GM19238 (cell line): Measurements from ENCODE around the gene CHTOP.

Experiments used
- DNase-seq: peaks from one replicate; pipeline ENCODE4 v3.0.0; 2011; ENCODE audit warnings: low spot score; ENCODE audit not compliant: insufficient read length

The CHTOP gene

GRCh38 chr1:153612755-153613331 is 21.0 kb upstream of the CHTOP start, which contains the start of gene S100A16:
S100A16 (minus strand) TSS chr1:153613137; CDS start chr1:153608151, 4,986 bp downstream.
- no peak for DNase-seq

DNA sequence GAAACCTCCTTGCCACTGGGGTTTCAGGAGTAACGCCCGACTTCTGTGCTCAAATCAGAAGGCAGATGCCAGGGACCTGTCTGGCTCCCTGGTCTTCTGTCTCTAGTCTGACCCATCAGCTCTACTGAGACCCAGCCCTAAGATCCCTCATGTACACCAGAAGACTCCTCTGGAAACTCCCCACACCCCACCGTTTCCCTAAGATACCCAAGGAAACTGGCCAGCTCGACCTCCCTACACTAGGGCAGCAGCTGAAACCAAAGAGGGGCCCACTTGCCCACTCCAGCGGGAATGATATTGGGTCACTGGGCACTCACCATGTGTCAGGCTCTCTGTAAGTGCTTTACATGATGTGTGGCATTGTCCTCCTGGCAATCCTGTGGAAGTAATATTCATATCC is 20.5 kb upstream of the CHTOP start:
- no peak for DNase-seq

GRCh38 chr1:153614189-153614900 is 19.5 kb upstream of the CHTOP start:
- no peak for DNase-seq

DNA sequence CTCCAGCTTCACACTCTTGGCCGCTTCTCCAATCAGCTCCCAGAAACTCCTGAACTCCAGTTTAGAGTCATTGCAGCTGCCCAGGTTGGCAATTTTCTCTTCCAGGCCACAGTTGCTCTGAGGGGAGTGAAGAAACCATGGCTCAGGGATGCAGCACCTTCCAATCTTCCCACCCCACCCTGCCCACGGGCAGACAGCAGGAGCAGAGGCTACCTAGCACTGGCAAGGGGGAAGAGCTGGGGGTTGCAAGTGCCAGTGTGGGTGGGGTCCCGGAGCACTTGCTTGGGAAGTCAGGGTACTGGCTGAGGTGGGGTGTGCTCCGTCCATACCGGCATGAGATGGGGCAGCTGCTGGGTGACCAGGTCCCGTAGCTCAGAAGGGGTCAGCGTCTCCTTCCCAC is 19.0 kb upstream of the CHTOP start:
- no peak for DNase-seq

DNA sequence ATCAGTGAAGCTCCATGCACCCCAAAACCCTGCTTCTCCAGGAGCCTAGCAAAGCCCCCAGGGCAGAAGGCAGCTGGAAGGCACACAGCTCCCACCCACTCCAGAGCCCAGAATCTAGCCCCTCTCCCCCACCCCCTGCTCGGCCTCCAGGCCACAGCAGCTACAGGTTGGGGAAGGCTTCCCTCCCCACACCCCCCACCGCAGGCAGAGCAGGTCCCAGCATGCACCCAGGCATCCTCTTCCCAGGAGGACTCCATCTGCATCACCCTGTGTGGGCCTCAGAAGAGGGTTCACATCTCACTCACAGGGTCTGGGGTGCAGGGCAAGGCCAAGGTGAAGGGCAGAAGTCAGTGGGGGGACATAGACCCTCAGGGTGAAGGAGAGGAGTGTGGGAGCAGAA is 18.5 kb upstream of the CHTOP start:
- DNase-seq, result no peak

DNA sequence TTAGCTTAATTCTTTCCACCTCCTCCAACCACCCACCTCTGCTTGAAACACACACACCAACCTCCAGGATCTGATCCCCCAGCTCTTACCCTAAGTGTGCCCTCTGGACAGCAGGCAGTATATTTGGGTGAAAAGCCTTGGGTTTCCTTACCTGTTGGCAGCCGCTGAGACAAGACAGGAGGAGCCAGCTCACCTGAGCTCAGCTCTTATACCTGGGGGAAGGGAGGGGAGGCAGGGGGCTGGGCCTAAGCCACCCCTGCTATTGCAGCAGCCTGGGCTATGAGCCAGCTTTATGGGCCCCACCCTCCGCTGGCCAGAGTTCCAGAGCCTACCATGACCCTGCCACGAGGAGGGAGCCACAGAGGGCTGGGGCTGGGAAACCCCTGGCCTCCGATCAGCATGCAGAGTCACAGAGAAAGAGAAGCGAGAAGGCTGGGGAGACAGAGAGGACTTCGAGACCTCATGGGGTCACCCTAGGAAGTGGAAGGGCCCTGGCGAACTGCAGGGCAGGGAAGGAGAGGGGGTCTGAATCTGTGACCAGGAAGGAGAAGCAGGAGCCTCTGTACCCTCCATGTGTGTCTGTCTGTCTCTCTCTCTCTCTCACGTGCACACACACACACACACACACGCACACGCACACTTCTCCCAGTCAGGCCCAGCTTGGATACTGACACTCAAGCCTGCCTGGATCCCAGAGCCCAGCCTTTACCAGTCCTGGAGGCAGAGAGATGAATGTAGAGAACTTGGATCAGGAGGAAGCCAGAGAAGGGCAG is 17.5 kb upstream of the CHTOP start, which contains the start of gene S100A14:
S100A14 (minus strand) TSS at position 182 of the 773 bp plus-strand sequence. CDS start 467 bp downstream, outside the sequence.
- no peak for DNase-seq

- no peak for DNase-seq
Measured at GRCh38 chr1:153616917-153617311, 17.0 kb upstream of the CHTOP start.

GRCh38 chr1:153617663-153618062 is 16.2 kb upstream of the CHTOP start:
- DNase-seq, result peak; percentile 76

DNA sequence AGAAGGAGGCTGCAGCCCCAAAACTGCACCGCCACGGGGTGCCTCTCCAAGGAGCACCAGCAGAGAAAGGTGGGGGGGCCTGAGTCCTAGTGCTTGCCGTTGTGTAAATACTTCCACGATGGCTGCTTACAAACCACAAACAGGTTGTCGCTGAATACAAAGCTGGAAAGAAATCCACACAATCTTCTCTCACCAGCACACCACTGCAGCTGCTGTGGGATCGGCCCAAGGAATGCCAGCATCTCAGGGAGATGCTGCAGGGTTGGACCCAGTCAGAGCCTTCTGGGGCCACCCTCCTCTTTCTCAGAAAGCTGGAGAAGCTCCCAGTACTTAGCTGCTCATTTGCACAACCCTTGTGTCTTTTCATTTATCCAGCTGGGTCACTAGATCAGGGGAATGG is 14.7 kb upstream of the CHTOP start:
- DNase-seq, result no peak

DNA sequence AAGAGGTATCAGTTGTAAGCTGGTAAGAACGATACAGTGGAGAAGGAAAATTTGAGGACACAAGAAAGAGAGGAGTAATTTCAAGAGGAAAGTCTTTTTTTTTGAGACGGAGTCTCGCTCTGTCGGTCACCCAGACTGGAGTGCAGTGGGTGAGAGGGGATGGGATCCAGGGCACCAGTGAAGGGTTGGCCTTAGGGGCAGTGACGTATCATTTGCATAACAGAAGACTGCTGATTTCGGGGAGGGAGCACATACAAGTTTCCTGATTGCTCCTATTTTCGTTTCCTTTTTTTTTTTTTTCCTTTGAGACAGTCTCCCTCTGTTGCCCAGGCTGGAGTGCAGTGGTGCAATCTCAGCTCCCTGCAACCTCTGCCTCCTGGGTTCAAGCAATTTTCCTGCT is 10.8 kb upstream of the CHTOP start:
- DNase-seq, result no peak

DNA sequence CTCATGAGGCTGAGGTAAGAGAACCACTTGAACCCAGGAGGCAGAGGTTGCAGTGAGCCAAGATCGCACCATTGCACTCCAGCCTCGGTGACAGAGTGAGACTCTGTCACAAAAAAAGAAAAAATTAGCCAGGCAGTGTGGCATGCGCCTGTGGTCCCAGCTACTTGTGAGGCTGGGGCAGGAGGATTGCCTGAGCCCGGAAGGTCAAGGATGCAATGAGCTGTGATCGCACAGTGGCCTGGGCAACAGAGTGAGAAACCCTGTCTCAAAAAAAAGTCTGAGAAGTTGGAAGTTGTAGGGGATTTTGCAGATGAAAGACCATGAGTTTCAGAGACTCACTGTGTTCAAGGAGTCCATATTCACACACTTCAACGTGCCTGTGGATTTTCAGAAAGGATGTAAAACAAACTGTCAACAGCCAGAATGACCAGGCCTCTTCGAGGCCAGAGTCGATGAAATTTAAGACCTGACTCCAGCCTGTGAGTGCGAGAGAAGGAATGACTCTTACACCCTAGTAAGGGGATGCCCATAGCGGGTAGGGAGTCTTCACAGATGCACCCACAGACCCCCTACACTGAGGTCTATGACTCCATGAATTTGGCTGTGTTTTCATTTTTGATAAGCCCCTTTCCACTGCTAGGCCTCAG is 8.8 kb upstream of the CHTOP start:
- no peak for DNase-seq

GRCh38 chr1:153626477-153626903 is 7.4 kb upstream of the CHTOP start:
- no peak for DNase-seq

DNA sequence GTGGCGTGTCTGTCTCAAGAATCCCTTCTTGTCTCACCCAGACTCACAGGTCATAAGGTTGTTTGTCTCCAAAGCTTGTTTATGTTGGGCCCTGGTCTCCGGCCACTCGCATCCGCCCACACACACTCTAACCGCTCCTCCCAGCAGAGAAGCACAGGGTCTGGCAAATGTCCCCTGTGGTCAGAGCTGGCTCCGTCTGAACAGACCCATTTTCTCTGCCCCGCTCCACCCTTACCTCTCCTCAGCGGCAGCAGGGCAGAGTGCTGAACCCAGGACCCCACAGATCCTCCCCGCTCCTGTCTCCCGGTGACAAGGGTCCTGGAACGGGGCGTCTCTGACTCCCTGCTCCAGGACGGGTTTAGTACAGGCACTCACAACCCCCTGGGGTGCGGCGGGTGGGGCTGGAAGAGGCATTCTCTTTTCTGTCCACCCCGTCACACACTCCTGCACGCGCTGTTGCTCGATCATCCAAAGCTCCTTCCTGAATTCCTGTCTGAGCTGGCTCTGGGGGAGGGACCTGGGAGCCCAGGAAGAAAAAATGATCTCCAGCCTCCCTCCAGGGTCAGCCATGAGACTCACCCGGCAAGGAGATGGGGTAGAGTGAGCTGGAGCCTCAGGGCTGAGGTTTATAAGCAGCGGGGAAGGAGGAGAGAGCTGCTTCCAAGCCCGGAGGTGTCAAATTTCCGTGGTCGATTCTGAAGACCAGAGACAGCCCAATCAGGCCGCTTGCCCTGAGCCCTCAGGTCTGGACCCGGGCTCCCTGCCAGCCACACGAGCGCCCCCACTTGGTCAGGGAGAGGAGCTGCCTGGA is 6.8 kb upstream of the CHTOP start, which contains the start of gene S100A13:
S100A13 (minus strand) TSS at position 602 of the 811 bp plus-strand sequence. CDS start 1,033 bp downstream, outside the sequence.
- no peak for DNase-seq

DNA sequence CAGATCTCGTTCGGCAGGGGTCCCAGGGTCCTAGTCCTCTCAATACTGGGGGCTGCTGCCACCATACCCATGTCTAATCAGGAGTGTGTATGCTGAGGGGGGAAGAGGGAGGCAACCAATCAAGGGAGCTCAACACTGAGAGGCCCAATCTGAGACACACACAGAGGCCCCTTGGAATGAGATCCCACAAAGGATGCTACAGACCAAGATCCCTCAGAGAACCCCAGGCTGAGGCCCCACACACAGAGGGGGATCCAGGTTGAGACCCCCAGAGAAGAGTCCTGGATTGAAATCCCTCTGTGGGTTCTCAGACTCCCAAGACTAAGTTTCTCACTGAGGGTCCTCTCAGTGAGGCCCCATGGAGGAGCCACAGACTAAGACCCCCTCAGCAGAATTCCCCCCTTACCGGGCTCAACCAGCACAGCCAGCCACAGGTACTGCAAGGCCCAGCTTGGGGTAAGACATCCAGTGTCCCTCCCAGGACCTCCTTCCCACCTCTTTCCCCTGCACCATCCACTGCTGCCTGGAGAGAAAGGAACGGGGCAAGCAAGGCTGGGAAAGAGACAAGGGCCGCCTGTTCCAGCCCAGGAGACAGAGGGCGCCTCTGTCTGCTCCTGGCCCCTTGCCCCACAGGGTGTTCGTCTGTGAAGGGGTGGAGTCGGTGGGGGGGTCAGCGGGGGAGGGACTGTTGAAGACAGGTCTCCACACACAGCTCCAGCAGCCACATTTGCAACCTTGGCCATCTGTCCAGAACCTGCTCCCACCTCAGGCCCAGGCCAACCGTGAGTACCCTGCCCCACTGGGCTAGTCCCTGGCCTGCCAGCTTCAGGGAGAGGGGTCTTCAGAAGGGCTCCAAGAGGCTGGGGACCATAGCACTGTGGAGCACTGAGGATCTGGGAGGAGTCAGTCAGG is 5.9 kb upstream of the CHTOP start, which contains the start of gene S100A1:
S100A1 (plus strand) TSS at position 720 of the 912 bp plus-strand sequence. CDS start 2,088 bp downstream, outside the sequence.
- no peak for DNase-seq

- no peak for DNase-seq
Measured at GRCh38 chr1:153628638-153629342, 5.1 kb upstream of the CHTOP start.

- no peak for DNase-seq
Measured at GRCh38 chr1:153629343-153629665, 4.6 kb upstream of the CHTOP start.

DNA sequence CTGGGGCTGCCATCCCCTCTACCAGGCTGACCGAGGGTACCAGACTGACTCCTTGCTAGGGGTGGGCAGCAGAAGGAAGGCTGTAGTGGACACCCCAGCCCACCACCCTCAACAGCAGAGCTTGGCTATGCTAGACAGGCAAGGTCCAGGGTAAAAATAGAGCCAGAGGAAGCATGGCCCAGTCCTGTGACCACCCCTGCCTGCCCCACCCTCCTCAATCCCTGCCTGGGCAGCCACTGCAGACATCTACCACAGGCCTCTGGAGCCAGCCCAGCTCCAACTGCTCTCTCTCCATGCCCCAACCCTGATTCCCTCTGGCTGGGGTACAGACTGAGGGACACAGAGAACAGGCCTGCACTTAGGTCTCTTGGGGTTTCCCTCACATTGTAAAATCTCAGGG is 3.9 kb upstream of the CHTOP start:
- no peak for DNase-seq

DNA sequence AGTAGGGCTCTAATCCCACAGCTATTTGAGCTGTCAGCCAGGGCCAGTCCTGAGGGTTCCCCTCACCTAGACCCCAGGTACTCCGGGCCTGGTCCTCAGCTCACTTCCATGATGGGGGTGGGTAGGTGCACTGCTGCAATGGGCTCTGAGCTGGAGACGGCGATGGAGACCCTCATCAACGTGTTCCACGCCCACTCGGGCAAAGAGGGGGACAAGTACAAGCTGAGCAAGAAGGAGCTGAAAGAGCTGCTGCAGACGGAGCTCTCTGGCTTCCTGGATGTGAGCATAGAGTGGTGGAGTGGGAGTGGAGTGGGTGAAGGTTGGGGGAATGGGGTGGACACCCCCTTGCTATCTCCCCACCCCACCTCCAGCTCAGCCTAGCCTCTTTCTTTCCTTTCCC is 3.5 kb upstream of the CHTOP start:
- no peak for DNase-seq
